Activated naive CD4-positive, alpha-beta T cell treated with anti-CD3 and anti-CD28 coated beads for 36 hours (primary cell): ENCODE results near the gene GPR63. TPM values are rescaled to one million over a fixed set of nuclear protein-coding genes. Genes with fewer than 3 reads are reported as not detected.

Experiments used
- CTCF ChIA-PET: fragments of 350-600 bp; sonication (Branson Sonifier 250); formaldehyde crosslinking; loops from one replicate; lab custom pipeline; 2021; ENCODE audit warnings: antibody characterized with exemption; lab: Charles Lee
- DNase-seq: peaks from one replicate; pipeline ENCODE4 v3.0.0-alpha.2; 2020
- H3K27ac Mint-ChIP-seq: one replicate; pipeline ENCODE4 v1.8.0; 2021; ENCODE audit warnings: mild to moderate bottlenecking, mixed read lengths
- H3K27me3 Mint-ChIP-seq: one replicate; pipeline ENCODE4 v1.8.0; 2021; ENCODE audit warnings: low read depth, mixed read lengths
- H3K36me3 Mint-ChIP-seq: one replicate; pipeline ENCODE4 v1.8.0; 2021; ENCODE audit warnings: low read depth, mixed read lengths
- H3K4me1 Mint-ChIP-seq: one replicate; pipeline ENCODE4 v1.8.0; 2021; ENCODE audit warnings: low read depth, mixed read lengths
- H3K4me3 Mint-ChIP-seq: one replicate; pipeline ENCODE4 v1.8.0; 2021; ENCODE audit warnings: mild to moderate bottlenecking, moderate library complexity, mixed read lengths
- H3K9me3 Mint-ChIP-seq: one replicate; pipeline ENCODE4 v1.8.0; 2021; ENCODE audit warnings: mixed read lengths
- intact Hi-C: fragments of 100-400 bp; cut with micrococcal nuclease; formaldehyde crosslinking; loops from one replicate; pipeline ENCODE4 v1.15.1; 2023
- total RNA-seq, 2 experiments: library from RNA; stranded (reverse); gene quantifications; one replicate each; pipeline ENCODE4 v1.2.3, GENCODE V29; 2021

The GPR63 gene
- total RNA-seq, 2 experiments from 2014 or later, result 0.72 to 0.81 TPM

GRCh38 chr6:96852605-96853004 is 15.3 kb upstream of the GPR63 start:
- DNase-seq, result no peak
- CTCF ChIA-PET, result no interaction called here
- intact Hi-C loops, result no loop called here
- no peak overlapping the region for H3K4me3 Mint-ChIP-seq
- no peaks in the 10 kb centered on the region for H3K4me1 Mint-ChIP-seq
- H3K36me3 Mint-ChIP-seq, result no peaks in the 10 kb centered on the region
- H3K9me3 Mint-ChIP-seq, result no peaks in the 10 kb centered on the region
- peaks cover 4% of the 10 kb centered on the region for H3K27me3 Mint-ChIP-seq
- no peak overlapping the region for H3K27ac Mint-ChIP-seq

- no peak for DNase-seq
Observed at GRCh38 chr6:96851858-96852257, 14.6 kb upstream of the GPR63 start.

GRCh38 chr6:96849615-96850014 is 12.3 kb upstream of the GPR63 start:
- intact Hi-C loops, result no loop called here
- peaks cover 2% of the 10 kb centered on the region for H3K9me3 Mint-ChIP-seq
- CTCF ChIA-PET, result no interaction called here
- peaks cover 3% of the 10 kb centered on the region for H3K36me3 Mint-ChIP-seq
- H3K4me3 Mint-ChIP-seq, result no peak overlapping the region
- no peaks in the 10 kb centered on the region for H3K27me3 Mint-ChIP-seq
- no peak overlapping the region for H3K27ac Mint-ChIP-seq
- no peaks in the 10 kb centered on the region for H3K4me1 Mint-ChIP-seq
- DNase-seq, result no peak

More at GRCh38 chr6:96851858-96852257, 14.6 kb upstream of the GPR63 start:
- CTCF ChIA-PET, result no interaction called here
- Mint-ChIP-seq H3K27me3 (peaks cover 3% of the 10 kb centered on the region), H3K4me1 (no peaks in the 10 kb centered on the region), H3K36me3 (peaks cover 3% of the 10 kb centered on the region), H3K4me3 (no peak overlapping the region), H3K27ac (no peak overlapping the region), H3K9me3 (no peaks in the 10 kb centered on the region)
- intact Hi-C loops, result no loop called here

- H3K9me3 Mint-ChIP-seq, result peaks cover 5% of the 10 kb centered on the region
- intact Hi-C loops, result no loop called here
- H3K27me3 Mint-ChIP-seq, result peaks cover 4% of the 10 kb centered on the region
- peaks cover 3% of the 10 kb centered on the region for H3K36me3 Mint-ChIP-seq
- CTCF ChIA-PET, result no interaction called here
- no peaks in the 10 kb centered on the region for H3K4me1 Mint-ChIP-seq
- no peak overlapping the region for H3K4me3 Mint-ChIP-seq
- no peak for DNase-seq
- no peak overlapping the region for H3K27ac Mint-ChIP-seq
Observed at GRCh38 chr6:96844530-96844929, 7.3 kb upstream of the GPR63 start.

- no peaks in the 10 kb centered on the region for H3K36me3 Mint-ChIP-seq
- no peak overlapping the region for H3K27ac Mint-ChIP-seq
- DNase-seq, result no peak
- peaks cover 5% of the 10 kb centered on the region for H3K9me3 Mint-ChIP-seq
- no peak overlapping the region for H3K4me3 Mint-ChIP-seq
- intact Hi-C loops, result no loop called here
- CTCF ChIA-PET, result no interaction called here
- peaks cover 25% of the 10 kb centered on the region for H3K27me3 Mint-ChIP-seq
- peaks cover 6% of the 10 kb centered on the region for H3K4me1 Mint-ChIP-seq
Observed at GRCh38 chr6:96841345-96841744, 4.1 kb upstream of the GPR63 start.

- DNase-seq, result peak; percentile 5
Observed at GRCh38 chr6:96836631-96837080, 621 bp downstream of the GPR63 start.

GRCh38 chr6:96834070-96834469 is 3.2 kb downstream of the GPR63 start:
- intact Hi-C loops, result no loop called here
- peaks cover 50% of the 10 kb centered on the region for H3K27me3 Mint-ChIP-seq
- H3K4me1 Mint-ChIP-seq, result peaks cover 10% of the 10 kb centered on the region
- H3K36me3 Mint-ChIP-seq, result no peaks in the 10 kb centered on the region
- CTCF ChIA-PET, result no interaction called here
- H3K9me3 Mint-ChIP-seq, result no peaks in the 10 kb centered on the region
- no peak overlapping the region for H3K27ac Mint-ChIP-seq
- no peak overlapping the region for H3K4me3 Mint-ChIP-seq
- no peak for DNase-seq

More at GRCh38 chr6:96836631-96837080, 621 bp downstream of the GPR63 start:
- Mint-ChIP-seq H3K4me3 (peak overlapping the region; percentile 82), H3K36me3 (no peaks in the 10 kb centered on the region), H3K9me3 (no peaks in the 10 kb centered on the region), H3K27ac (no peak overlapping the region), H3K4me1 (peaks cover 10% of the 10 kb centered on the region), H3K27me3 (peaks cover 53% of the 10 kb centered on the region)
- intact Hi-C loops, result loop anchor here (1.0 to 2.0 kb wide), 8 partner anchors 48 to 1260 kb away; partner anchors contain the start of genes KLHL32, MANEA, MMS22L and NDUFAF4
- CTCF ChIA-PET, result interaction anchor here (0.6 to 1.3 kb wide), 4 partner anchors 9 to 431 kb away, joined by 3 to 5 read pairs (median 4); partner anchors contain the start of gene KLHL32

GRCh38 chr6:96832780-96833179 is 4.5 kb downstream of the GPR63 start:
- H3K27ac Mint-ChIP-seq, result no peak overlapping the region
- CTCF ChIA-PET, result no interaction called here
- H3K4me3 Mint-ChIP-seq, result no peak overlapping the region
- no peaks in the 10 kb centered on the region for H3K36me3 Mint-ChIP-seq
- peaks cover 10% of the 10 kb centered on the region for H3K4me1 Mint-ChIP-seq
- H3K27me3 Mint-ChIP-seq, result peaks cover 41% of the 10 kb centered on the region
- H3K9me3 Mint-ChIP-seq, result no peaks in the 10 kb centered on the region
- intact Hi-C loops, result no loop called here
- DNase-seq, result no peak

GRCh38 chr6:96826865-96827264 is 10.4 kb downstream of the GPR63 start:
- DNase-seq, result no peak
- H3K27me3 Mint-ChIP-seq, result peaks cover 6% of the 10 kb centered on the region
- CTCF ChIA-PET, result interaction anchor here (1.1 kb wide), 1 partner anchor 10 kb away, joined by 5 read pairs; no protein-coding TSS in a partner anchor
- no peaks in the 10 kb centered on the region for H3K4me1 Mint-ChIP-seq
- no peaks in the 10 kb centered on the region for H3K36me3 Mint-ChIP-seq
- H3K4me3 Mint-ChIP-seq, result no peak overlapping the region
- no peaks in the 10 kb centered on the region for H3K9me3 Mint-ChIP-seq
- intact Hi-C loops, result no loop called here
- no peak overlapping the region for H3K27ac Mint-ChIP-seq

GRCh38 chr6:96823743-96824142 is 13.5 kb downstream of the GPR63 start:
- DNase-seq, result no peak
- H3K27ac Mint-ChIP-seq, result no peak overlapping the region
- H3K4me1 Mint-ChIP-seq, result no peaks in the 10 kb centered on the region
- H3K36me3 Mint-ChIP-seq, result no peaks in the 10 kb centered on the region
- no peak overlapping the region for H3K4me3 Mint-ChIP-seq
- CTCF ChIA-PET, result no interaction called here
- peaks cover 3% of the 10 kb centered on the region for H3K27me3 Mint-ChIP-seq
- H3K9me3 Mint-ChIP-seq, result peaks cover under 1% of the 10 kb centered on the region
- intact Hi-C loops, result no loop called here

GRCh38 chr6:96821034-96821433 is 16.2 kb downstream of the GPR63 start:
- no peaks in the 10 kb centered on the region for H3K4me1 Mint-ChIP-seq

GRCh38 chr6:96816301-96816817 is 20.9 kb downstream of the GPR63 start:
- intact Hi-C loops, result no loop called here
- Mint-ChIP-seq H3K36me3 (no peaks in the 10 kb centered on the region), H3K27me3 (peaks cover 9% of the 10 kb centered on the region), H3K4me3 (no peak overlapping the region), H3K9me3 (peaks cover 2% of the 10 kb centered on the region), H3K27ac (no peak overlapping the region), H3K4me1 (no peaks in the 10 kb centered on the region)
- no peak for DNase-seq
- CTCF ChIA-PET, result interaction anchor here (0.9 kb wide), 1 partner anchor 22 kb away, joined by 3 read pairs; no protein-coding TSS in a partner anchor

More at GRCh38 chr6:96821034-96821433, 16.2 kb downstream of the GPR63 start:
- Mint-ChIP-seq H3K4me3 (no peak overlapping the region), H3K9me3 (peaks cover 2% of the 10 kb centered on the region), H3K27ac (no peak overlapping the region), H3K27me3 (no peaks in the 10 kb centered on the region), H3K36me3 (no peaks in the 10 kb centered on the region)
- no peak for DNase-seq
- intact Hi-C loops, result no loop called here
- CTCF ChIA-PET, result no interaction called here

GRCh38 chr6:96814625-96815024 is 22.7 kb downstream of the GPR63 start:
- Mint-ChIP-seq H3K36me3 (no peaks in the 10 kb centered on the region), H3K4me3 (no peak overlapping the region), H3K9me3 (peaks cover 2% of the 10 kb centered on the region), H3K27me3 (peaks cover 12% of the 10 kb centered on the region), H3K4me1 (no peaks in the 10 kb centered on the region), H3K27ac (no peak overlapping the region)
- intact Hi-C loops, result no loop called here
- no peak for DNase-seq
- CTCF ChIA-PET, result no interaction called here
